MCF 10A (cell line): ENCODE results near the gene TAGAP. TPM values are rescaled to one million over a fixed set of nuclear protein-coding genes. Genes with fewer than 3 reads are reported as not detected.
A peak's percentile ranks its signal among the peaks of the same experiment; 100 is the strongest.

Experiments
- BruUV-seq: library from RNA; stranded (reverse); fragments of 400-500 nt; replicated peaks from 2 replicates; lab custom pipeline; 2021; lab: Mats Ljungman, UMichigan
- CTCF ChIA-PET: fragments of 300-600 bp; sonication (Branson Sonifier 250); formaldehyde crosslinking; extraction: SDS; loops from one replicate; lab custom pipeline; 2021; ENCODE audit warnings: antibody characterized with exemption, inconsistent platforms; lab: Yijun Ruan, JAX
- POLR2A ChIA-PET: fragments of 300-600, 350-650 bp; sonication (Branson Sonifier 250); formaldehyde crosslinking; extraction: SDS; loops from one replicate; lab custom pipeline; 2020; ENCODE audit warnings: antibody characterized with exemption, inconsistent platforms; lab: Yijun Ruan, JAX
- DNase-seq: peaks from one replicate; pipeline ENCODE4 v3.0.0-alpha.2; 2018; ENCODE audit not compliant: unreplicated experiment
- H3K27ac Mint-ChIP-seq: one replicate; pipeline ENCODE4 v1.8.0; 2022; ENCODE audit warnings: mild to moderate bottlenecking, low read depth, mixed read lengths; ENCODE audit not compliant: unreplicated experiment
- H3K27me3 Mint-ChIP-seq: one replicate; pipeline ENCODE4 v1.8.0; 2022; ENCODE audit warnings: mixed read lengths; ENCODE audit not compliant: insufficient read depth, unreplicated experiment
- H3K36me3 Mint-ChIP-seq: one replicate; pipeline ENCODE4 v1.8.0; 2022; ENCODE audit warnings: mild to moderate bottlenecking, moderate library complexity, mixed read lengths; ENCODE audit not compliant: insufficient read depth, unreplicated experiment
- H3K4me1 Mint-ChIP-seq: one replicate; pipeline ENCODE4 v1.8.0; 2022; ENCODE audit warnings: mixed read lengths; ENCODE audit not compliant: insufficient read depth, unreplicated experiment
- H3K4me3 Mint-ChIP-seq: one replicate; pipeline ENCODE4 v1.8.0; 2022; ENCODE audit warnings: mild to moderate bottlenecking, moderate library complexity, mixed read lengths; ENCODE audit not compliant: unreplicated experiment
- H3K9me3 Mint-ChIP-seq: one replicate; pipeline ENCODE4 v1.8.0; 2022; ENCODE audit warnings: mixed read lengths; ENCODE audit not compliant: unreplicated experiment
- intact Hi-C: fragments of 100-400 bp; cut with micrococcal nuclease; formaldehyde crosslinking; loops from 2 replicates; pipeline ENCODE4 v1.14.1; 2022
- total RNA-seq: library from RNA; stranded (reverse); gene quantifications from 2 replicates; pipeline ENCODE4 v1.2.3, GENCODE V29; 2022
- TF ChIP-seq, protein P1 (sequence below): fragments of 200-600 bp; IDR thresholded peaks from one replicate; pipeline ENCODE4 v1.8.0; 2022; ENCODE audit warnings: antibody characterized with exemption, mild to moderate bottlenecking; ENCODE audit not compliant: unreplicated experiment

The TAGAP gene
- total RNA-seq, 1 experiment from 2014 or later = not detected

DNA sequence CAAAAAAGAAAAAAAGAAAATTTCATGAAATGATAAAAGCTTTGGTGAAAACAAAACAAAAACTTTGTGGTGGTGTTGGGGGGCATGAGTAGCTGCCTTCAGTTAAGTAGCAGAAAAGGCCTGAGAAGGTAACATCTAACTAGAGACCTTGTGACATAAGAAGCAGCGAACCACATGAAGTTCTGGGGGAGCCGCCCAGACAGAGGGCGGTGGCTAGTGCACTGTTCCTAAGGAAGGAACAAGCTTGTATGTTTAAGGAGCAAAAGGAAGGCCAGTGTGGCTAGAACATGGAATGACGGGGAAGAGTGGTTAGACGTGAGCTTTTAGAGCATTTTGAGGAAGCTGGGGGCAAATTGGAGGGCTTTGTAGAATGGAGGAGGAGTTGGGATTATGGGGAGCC, 37.3 kb downstream of the TAGAP start:
- no peak for DNase-seq
- H3K27ac Mint-ChIP-seq = no peak overlapping the region
- intact Hi-C loops = no loop called here
- peaks cover 6% of the 10 kb centered on the region for H3K4me1 Mint-ChIP-seq
- ChIA-PET POLR2A (interaction anchor here (0.7 to 2.3 kb wide), 3 partner anchors 7 to 96 kb away, joined by 3 to 11 read pairs (median 3); partner anchors contain the start of gene RSPH3), CTCF (interaction anchor here (0.6 to 5.2 kb wide), 15 partner anchors 11 to 647 kb away, joined by 3 to 182 read pairs (median 4); partner anchors contain the start of gene TAGAP)
- H3K27me3 Mint-ChIP-seq = no peaks in the 10 kb centered on the region
- BruUV-seq = no TSS peak
- peaks cover 6% of the 10 kb centered on the region for H3K36me3 Mint-ChIP-seq
- H3K4me3 Mint-ChIP-seq = no peak overlapping the region
- TF ChIP-seq, protein P1, sequence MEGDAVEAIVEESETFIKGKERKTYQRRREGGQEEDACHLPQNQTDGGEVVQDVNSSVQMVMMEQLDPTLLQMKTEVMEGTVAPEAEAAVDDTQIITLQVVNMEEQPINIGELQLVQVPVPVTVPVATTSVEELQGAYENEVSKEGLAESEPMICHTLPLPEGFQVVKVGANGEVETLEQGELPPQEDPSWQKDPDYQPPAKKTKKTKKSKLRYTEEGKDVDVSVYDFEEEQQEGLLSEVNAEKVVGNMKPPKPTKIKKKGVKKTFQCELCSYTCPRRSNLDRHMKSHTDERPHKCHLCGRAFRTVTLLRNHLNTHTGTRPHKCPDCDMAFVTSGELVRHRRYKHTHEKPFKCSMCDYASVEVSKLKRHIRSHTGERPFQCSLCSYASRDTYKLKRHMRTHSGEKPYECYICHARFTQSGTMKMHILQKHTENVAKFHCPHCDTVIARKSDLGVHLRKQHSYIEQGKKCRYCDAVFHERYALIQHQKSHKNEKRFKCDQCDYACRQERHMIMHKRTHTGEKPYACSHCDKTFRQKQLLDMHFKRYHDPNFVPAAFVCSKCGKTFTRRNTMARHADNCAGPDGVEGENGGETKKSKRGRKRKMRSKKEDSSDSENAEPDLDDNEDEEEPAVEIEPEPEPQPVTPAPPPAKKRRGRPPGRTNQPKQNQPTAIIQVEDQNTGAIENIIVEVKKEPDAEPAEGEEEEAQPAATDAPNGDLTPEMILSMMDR = no peak
- H3K9me3 Mint-ChIP-seq = no peaks in the 10 kb centered on the region

DNA sequence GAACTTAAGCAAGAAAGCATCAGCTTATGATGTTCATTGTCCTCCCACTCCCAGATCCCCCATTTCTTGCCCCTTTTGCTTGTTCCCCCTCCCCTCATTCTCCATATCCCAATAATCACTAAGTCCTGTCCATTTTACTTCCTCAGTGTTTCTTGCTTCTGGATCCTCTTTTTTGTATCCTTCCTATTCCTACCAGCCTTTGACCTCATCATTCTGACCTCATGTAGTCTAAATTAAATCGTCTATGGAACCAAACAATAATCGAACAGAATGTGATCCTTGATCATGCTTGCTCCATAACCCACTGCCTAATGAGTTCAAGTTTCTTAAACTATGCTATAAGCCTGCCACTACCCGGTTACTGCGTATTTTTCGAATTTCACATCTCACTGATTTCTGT, 39.4 kb downstream of the TAGAP start:
- no peak overlapping the region for H3K4me3 Mint-ChIP-seq
- no peak overlapping the region for H3K27ac Mint-ChIP-seq
- H3K9me3 Mint-ChIP-seq = no peaks in the 10 kb centered on the region
- ChIA-PET CTCF (interaction anchor here (0.6 to 3.8 kb wide), 6 partner anchors 17 to 130 kb away, joined by 3 to 33 read pairs (median 4); no protein-coding TSS in a partner anchor), POLR2A (no interaction called here)
- no TSS peak for BruUV-seq
- peaks cover 6% of the 10 kb centered on the region for H3K36me3 Mint-ChIP-seq
- peaks cover 16% of the 10 kb centered on the region for H3K4me1 Mint-ChIP-seq
- DNase-seq = no peak
- no peaks in the 10 kb centered on the region for H3K27me3 Mint-ChIP-seq
- TF ChIP-seq, protein P1 = no peak
- intact Hi-C loops = no loop called here

DNA sequence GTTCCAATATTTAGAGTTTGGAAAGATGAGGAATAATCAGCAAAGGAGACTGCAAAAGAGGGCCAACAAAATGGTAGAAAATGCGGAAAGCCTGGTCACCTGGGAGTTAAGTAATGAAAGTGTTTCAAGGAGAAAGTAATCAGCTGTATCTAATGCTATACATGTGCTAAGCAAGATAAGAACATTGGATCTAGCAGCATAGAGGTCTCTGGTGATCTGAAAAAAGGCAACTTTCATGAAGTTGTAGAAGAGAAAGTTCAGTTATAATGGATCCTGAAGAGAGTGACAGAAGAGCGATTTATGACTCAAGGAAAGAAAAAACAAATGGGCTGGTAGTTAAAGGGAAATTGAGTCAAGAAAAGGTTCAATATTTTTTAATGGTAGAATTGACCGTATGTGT, 40.2 kb downstream of the TAGAP start:
- POLR2A ChIA-PET = interaction anchor here (1.0 kb wide), 1 partner anchor 9 kb away, joined by 3 read pairs; no protein-coding TSS in a partner anchor

More for the DNA sequence above, 40.2 kb downstream of the TAGAP start:
- Mint-ChIP-seq H3K9me3 (no peaks in the 10 kb centered on the region), H3K27me3 (no peaks in the 10 kb centered on the region), H3K4me3 (no peak overlapping the region), H3K36me3 (peaks cover 6% of the 10 kb centered on the region), H3K4me1 (peaks cover 16% of the 10 kb centered on the region), H3K27ac (peak overlapping the region; percentile 14)
- CTCF ChIA-PET = interaction anchor here (0.9 to 3.8 kb wide), 4 partner anchors 37 to 131 kb away, joined by 5 to 33 read pairs (median 6); no protein-coding TSS in a partner anchor
- BruUV-seq = no TSS peak
- DNase-seq = no peak
- intact Hi-C loops = no loop called here
- TF ChIP-seq, protein P1 = no peak
